ENCODE data around the gene EEF1G. TPM values are rescaled to one million over a fixed set of nuclear protein-coding genes. Genes with fewer than 3 reads are reported as not detected.

Gene EEF1G
- total RNA-seq, 1 experiment from 2014 or later, result 2,004 TPM

DNA sequence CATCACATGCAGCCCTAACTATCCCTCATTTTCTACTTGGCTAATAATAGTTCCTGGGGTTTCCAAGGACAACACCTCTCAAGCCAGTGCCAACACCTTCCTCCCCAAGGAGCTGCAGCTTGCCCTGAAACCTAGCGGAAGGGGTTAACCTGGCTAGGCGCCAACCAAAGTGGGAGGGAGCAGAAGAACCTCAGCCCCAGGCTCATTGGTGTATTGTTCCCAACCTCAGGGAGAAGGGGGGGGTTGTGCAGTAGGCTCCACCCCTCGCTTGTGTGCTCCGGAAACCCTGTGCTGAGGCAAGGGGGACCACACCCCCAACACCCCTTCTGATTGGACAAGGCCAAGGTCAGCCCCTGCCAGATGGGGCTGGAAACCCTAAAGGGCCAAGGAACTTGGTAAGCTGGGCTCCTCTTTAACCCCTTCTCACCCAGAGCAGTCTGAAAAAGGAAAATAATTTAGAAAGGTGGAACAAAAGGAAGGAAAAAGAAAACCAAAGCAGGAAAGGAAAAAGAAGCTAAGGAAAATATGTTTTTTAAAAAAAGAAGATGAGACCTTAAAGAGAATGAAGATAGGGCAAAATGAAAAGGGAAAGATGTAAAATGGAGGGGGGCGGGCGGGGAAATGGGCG lies 25.5 kb upstream of the EEF1G start:
- no peaks in the 10 kb centered on the region for H3K27me3 ChIP-seq (replicated peaks; ENCODE audit: control insufficient read depth, insufficient read depth, low read length)
- ChIA-PET CTCF (interaction anchor here (0.6 to 1.1 kb wide), 2 partner anchors 15 to 56 kb away, joined by 3 to 12 read pairs; no protein-coding TSS in a partner anchor), POLR2A (interaction anchor here (0.6 to 0.8 kb wide), 5 partner anchors 23 to 436 kb away, joined by 3 to 5 read pairs (median 4); partner anchors contain the start of genes B3GAT3, C11orf98, CSKMT and EEF1G)
- intact Hi-C loops (cut with micrococcal nuclease; ENCODE audit: unreplicated experiment), result no loop called here
- peak overlapping the region; percentile 88 for H3K4me3 Mint-ChIP-seq (ENCODE audit: unreplicated experiment)
- no peaks in the 10 kb centered on the region for H3K9me3 Mint-ChIP-seq (ENCODE audit: unreplicated experiment)
- H3K4me3 ChIP-seq (ENCODE audit: low read depth, low read length), result no peak overlapping the region
- no peaks in the 10 kb centered on the region for H3K9me3 ChIP-seq
- TF ChIP-seq, protein P1, sequence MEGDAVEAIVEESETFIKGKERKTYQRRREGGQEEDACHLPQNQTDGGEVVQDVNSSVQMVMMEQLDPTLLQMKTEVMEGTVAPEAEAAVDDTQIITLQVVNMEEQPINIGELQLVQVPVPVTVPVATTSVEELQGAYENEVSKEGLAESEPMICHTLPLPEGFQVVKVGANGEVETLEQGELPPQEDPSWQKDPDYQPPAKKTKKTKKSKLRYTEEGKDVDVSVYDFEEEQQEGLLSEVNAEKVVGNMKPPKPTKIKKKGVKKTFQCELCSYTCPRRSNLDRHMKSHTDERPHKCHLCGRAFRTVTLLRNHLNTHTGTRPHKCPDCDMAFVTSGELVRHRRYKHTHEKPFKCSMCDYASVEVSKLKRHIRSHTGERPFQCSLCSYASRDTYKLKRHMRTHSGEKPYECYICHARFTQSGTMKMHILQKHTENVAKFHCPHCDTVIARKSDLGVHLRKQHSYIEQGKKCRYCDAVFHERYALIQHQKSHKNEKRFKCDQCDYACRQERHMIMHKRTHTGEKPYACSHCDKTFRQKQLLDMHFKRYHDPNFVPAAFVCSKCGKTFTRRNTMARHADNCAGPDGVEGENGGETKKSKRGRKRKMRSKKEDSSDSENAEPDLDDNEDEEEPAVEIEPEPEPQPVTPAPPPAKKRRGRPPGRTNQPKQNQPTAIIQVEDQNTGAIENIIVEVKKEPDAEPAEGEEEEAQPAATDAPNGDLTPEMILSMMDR (IDR thresholded peaks at IDR 0.05; ENCODE audit: insufficient read depth in 1 of 2, low read depth in 1 of 2, low read length in 1 of 2, severe bottlenecking in 1 of 2, unreplicated experiment in 1 of 2), result no peak
- peak overlapping the region; percentile 77 for H3K27ac Mint-ChIP-seq (ENCODE audit: unreplicated experiment)
- no TSS peak for BruUV-seq (replicated peaks)
- H3K4me1 ChIP-seq, result peaks cover 28% of the 10 kb centered on the region
- no peaks in the 10 kb centered on the region for H3K27me3 Mint-ChIP-seq (ENCODE audit: insufficient read depth, unreplicated experiment)
- peak; percentile 92 to 96 for DNase-seq
- H3K36me3 Mint-ChIP-seq (ENCODE audit: insufficient read depth, unreplicated experiment), result peaks cover 98% of the 10 kb centered on the region
- H3K36me3 ChIP-seq (ENCODE audit: control insufficient read depth, insufficient read depth, low read length), result peaks cover 3% of the 10 kb centered on the region; the same call in 1 of the 2 replicates
- peaks cover 27% of the 10 kb centered on the region for H3K4me1 Mint-ChIP-seq (ENCODE audit: low read depth, unreplicated experiment)

DNA sequence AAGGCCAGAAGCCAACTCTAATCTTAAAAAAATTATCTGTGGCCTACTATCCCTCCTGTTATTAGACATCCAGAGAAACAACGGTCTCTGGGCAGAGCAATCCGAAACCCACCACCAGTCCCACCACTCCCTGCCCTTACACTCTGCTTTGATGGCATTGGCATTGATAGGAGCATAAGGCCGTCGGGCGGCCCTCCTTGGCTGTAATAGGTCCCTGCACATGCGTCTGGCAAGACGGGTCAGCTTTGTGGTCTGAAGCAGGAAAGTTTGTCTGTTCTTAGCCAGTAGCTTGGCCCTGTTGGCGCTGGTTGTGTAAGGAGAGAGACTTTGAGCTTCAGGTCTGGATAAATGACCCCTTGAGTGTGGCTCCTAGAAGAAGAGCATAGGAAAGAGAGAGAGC lies 21.4 kb upstream of the EEF1G start:
- Mint-ChIP-seq H3K27ac (ENCODE audit: unreplicated experiment) (no peak overlapping the region), H3K27me3 (ENCODE audit: insufficient read depth, unreplicated experiment) (no peaks in the 10 kb centered on the region), H3K4me3 (ENCODE audit: unreplicated experiment) (no peak overlapping the region), H3K9me3 (ENCODE audit: unreplicated experiment) (no peaks in the 10 kb centered on the region), H3K36me3 (ENCODE audit: insufficient read depth, unreplicated experiment) (peaks cover 96% of the 10 kb centered on the region), H3K4me1 (ENCODE audit: low read depth, unreplicated experiment) (peaks cover 20% of the 10 kb centered on the region)
- Histone ChIP-seq H3K9me3 (no peaks in the 10 kb centered on the region), H3K36me3 (ENCODE audit: control insufficient read depth, insufficient read depth, low read length) (peaks cover 6% of the 10 kb centered on the region; the same call in 1 of the 2 replicates), H3K27me3 (replicated peaks; ENCODE audit: control insufficient read depth, insufficient read depth, low read length) (no peaks in the 10 kb centered on the region), H3K4me1 (peaks cover 27% of the 10 kb centered on the region), H3K4me3 (ENCODE audit: low read depth, low read length) (no peak overlapping the region)
- TF ChIP-seq, protein P1 (IDR thresholded peaks at IDR 0.05; ENCODE audit: insufficient read depth in 1 of 2, low read depth in 1 of 2, low read length in 1 of 2, severe bottlenecking in 1 of 2, unreplicated experiment in 1 of 2), result no peak
- ChIA-PET CTCF (no interaction called here), POLR2A (interaction anchor here (0.9 kb wide), 1 partner anchor 21 kb away, joined by 4 read pairs; the partner anchor contains the start of gene EEF1G)
- no peak for DNase-seq
- intact Hi-C loops (cut with micrococcal nuclease; ENCODE audit: unreplicated experiment), result no loop called here
- BruUV-seq (replicated peaks), result no TSS peak

DNA sequence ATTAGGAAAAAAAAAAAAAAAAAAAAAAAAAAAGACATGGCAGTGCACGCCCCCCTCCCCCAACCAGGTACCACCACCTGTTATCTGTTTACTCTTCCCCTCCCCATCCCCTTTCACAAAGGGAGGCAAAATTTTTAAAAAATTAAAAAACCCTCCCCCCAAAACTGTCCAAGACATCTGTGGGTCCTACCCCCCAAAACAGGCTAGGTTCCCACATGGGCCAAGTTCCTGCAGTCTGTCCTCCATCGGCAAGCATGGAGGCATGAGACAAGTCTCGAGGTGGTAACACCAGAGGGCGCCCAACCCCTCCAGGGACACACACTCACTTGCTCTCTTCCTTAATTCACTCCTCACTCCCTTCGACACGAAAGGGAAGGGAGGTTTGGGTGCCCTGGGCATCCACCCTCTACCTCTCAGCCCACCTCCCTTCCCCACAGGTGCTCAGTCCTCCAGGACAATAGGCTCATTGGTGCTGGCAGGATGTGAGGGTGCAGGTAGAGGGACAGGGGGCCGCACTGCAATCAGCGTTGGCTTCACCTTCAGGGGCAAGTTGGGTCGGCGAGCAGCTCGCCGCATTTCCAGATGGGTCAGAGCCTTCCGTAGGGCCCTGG lies 19.8 kb upstream of the EEF1G start:
- POLR2A ChIA-PET, result interaction anchor here (0.8 to 3.1 kb wide), 4 partner anchors 8 to 71 kb away, joined by 3 to 116 read pairs (median 68); partner anchors contain the start of genes B3GAT3, C11orf98, CSKMT and EEF1G

More for the DNA sequence above, 19.8 kb upstream of the EEF1G start:
- H3K9me3 Mint-ChIP-seq (ENCODE audit: unreplicated experiment), result no peaks in the 10 kb centered on the region
- intact Hi-C loops (cut with micrococcal nuclease; ENCODE audit: unreplicated experiment), result no loop called here
- DNase-seq, result peak; percentile 84 to 85
- H3K4me1 Mint-ChIP-seq (ENCODE audit: low read depth, unreplicated experiment), result peaks cover 8% of the 10 kb centered on the region
- peak overlapping the region; percentile 36 for H3K27ac Mint-ChIP-seq (ENCODE audit: unreplicated experiment)
- H3K36me3 ChIP-seq (ENCODE audit: control insufficient read depth, insufficient read depth, low read length), result peaks cover 6% of the 10 kb centered on the region; the same call in 1 of the 2 replicates
- peak overlapping the region; percentile 53 for H3K4me3 Mint-ChIP-seq (ENCODE audit: unreplicated experiment)
- H3K4me3 ChIP-seq (ENCODE audit: low read depth, low read length), result no peak overlapping the region
- CTCF ChIA-PET, result interaction anchor here (0.6 to 2.4 kb wide), 4 partner anchors 8 to 48 kb away, joined by 3 to 19 read pairs (median 4); partner anchors contain the start of genes B3GAT3 and MTA2
- peaks cover 21% of the 10 kb centered on the region; the same call in 1 of the 2 replicates for H3K4me1 ChIP-seq
- H3K36me3 Mint-ChIP-seq (ENCODE audit: insufficient read depth, unreplicated experiment), result peaks cover 87% of the 10 kb centered on the region
- no peaks in the 10 kb centered on the region for H3K27me3 ChIP-seq (replicated peaks; ENCODE audit: control insufficient read depth, insufficient read depth, low read length)
- H3K27me3 Mint-ChIP-seq (ENCODE audit: insufficient read depth, unreplicated experiment), result no peaks in the 10 kb centered on the region
- no peaks in the 10 kb centered on the region for H3K9me3 ChIP-seq
- TF ChIP-seq, protein P1 (IDR thresholded peaks at IDR 0.05; ENCODE audit: insufficient read depth in 1 of 2, low read depth in 1 of 2, low read length in 1 of 2, severe bottlenecking in 1 of 2, unreplicated experiment in 1 of 2), result peak; percentile 65 to 69
- BruUV-seq (replicated peaks), result no TSS peak

Data from Caco-2 (cell line).